ENCODE measurements around the gene TDRD12.

TDRD12 gene, protein sequence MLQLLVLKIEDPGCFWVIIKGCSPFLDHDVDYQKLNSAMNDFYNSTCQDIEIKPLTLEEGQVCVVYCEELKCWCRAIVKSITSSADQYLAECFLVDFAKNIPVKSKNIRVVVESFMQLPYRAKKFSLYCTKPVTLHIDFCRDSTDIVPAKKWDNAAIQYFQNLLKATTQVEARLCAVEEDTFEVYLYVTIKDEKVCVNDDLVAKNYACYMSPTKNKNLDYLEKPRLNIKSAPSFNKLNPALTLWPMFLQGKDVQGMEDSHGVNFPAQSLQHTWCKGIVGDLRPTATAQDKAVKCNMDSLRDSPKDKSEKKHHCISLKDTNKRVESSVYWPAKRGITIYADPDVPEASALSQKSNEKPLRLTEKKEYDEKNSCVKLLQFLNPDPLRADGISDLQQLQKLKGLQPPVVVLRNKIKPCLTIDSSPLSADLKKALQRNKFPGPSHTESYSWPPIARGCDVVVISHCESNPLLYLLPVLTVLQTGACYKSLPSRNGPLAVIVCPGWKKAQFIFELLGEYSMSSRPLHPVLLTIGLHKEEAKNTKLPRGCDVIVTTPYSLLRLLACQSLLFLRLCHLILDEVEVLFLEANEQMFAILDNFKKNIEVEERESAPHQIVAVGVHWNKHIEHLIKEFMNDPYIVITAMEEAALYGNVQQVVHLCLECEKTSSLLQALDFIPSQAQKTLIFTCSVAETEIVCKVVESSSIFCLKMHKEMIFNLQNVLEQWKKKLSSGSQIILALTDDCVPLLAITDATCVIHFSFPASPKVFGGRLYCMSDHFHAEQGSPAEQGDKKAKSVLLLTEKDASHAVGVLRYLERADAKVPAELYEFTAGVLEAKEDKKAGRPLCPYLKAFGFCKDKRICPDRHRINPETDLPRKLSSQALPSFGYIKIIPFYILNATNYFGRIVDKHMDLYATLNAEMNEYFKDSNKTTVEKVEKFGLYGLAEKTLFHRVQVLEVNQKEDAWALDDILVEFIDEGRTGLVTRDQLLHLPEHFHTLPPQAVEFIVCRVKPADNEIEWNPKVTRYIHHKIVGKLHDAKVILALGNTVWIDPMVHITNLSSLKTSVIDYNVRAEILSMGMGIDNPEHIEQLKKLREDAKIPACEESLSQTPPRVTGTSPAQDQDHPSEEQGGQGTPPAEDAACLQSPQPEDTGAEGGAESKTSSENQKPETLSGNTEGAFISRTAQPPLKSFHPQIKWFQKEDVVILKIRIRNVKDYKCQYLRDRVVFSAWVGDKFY (N-terminal part only)

DNA sequence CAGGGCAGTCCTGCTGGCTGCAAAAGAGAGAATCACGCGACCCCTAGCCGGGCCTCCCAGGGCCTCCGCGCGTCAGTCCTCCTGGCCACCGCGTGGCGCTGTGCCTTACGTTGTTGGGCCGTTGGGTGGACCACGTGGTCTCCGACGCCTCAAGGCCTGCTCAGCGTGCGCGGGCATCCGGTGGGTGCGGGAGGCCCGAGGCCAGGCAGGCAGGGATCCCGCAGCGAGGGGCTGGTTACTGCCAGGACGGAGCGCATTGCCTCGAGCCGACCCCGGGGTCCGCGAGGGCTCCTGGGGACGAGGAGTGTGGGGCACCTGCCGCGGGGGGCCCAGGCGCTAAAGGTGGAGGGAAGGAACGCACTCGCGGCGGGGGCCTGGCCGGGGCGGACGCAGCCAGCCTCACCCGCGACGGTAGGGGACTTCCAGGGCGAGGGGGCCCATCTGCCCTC, at the start of gene TDRD12:
TSS of gene TDRD12 (plus strand) at position 157 of the 449 bp plus-strand sequence. CDS start 306 bp downstream, outside the sequence.
- DNase-seq = no peak

DNA sequence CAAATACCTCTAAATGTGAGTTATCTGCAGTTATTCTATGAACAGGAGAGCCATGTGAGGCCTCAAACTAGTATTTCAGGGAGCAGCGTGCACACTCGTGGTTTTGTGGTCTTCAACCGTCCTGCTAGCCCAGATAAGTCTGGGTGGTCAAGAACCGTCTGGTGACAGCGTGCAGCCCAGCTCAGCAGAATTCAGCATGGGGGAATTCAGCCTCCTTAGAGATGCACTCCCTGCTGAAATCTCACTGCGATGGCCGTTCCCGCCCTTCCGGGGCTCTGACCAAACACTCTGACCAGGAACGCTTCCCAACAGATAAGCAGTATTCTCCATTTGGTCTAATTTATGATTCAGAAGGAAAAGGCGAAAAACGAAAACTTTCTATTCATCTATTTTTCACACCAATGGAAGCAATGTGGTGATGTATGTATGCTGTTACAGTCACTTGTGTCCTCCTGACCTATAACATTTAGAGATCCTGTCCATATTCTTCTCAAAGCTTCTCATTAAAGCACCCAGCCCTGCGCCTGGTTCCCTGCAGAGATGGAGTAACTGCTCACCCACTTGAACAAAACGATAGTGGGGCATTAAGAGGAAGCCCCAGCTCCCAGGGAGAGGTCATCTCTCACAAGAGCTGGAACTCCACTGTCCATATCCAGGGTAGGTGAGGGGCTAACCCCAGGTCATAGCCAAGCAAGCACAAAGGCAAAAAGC, 47.5 kb upstream of the TDRD12 start:
- no peak for DNase-seq

DNA sequence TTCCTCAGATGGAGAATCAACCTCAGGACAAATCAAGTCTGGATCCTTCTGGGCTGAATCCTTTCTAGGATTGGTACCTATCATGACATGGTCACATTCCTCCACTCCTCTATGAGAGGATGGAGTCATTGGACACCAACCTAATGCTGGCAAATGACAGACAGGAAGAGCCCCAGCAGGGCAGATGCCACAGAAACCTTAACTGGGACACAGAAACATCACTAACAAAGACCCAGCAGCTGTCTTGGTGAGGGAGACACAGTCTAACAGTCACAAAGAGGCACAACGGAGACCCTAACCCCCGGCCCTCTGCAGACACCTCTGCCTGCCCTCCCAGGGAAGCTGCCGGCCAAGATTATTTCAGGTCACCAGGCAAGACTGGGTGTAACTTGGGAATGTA, 46.7 kb upstream of the TDRD12 start:
- DNase-seq = no peak

DNA sequence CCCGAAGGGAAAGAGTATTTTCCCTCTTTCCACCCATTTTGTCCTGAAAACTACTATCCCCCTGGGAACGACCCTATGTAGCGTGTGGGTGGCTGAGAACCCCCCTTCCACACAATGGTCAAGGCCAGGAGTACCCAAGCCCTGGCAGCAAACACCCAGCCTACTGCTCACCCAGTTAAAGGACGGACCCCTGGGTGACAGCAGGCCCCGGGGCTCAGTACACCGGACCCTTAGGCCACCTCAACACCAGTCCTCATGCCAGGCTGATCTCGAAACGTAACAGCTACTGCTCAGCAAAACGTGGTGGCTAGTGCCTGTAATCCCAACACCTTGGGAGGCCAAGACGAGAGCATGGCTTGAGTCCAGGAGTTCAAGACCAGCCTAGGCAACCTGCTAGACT, 46.0 kb upstream of the TDRD12 start:
- DNase-seq = no peak

DNA sequence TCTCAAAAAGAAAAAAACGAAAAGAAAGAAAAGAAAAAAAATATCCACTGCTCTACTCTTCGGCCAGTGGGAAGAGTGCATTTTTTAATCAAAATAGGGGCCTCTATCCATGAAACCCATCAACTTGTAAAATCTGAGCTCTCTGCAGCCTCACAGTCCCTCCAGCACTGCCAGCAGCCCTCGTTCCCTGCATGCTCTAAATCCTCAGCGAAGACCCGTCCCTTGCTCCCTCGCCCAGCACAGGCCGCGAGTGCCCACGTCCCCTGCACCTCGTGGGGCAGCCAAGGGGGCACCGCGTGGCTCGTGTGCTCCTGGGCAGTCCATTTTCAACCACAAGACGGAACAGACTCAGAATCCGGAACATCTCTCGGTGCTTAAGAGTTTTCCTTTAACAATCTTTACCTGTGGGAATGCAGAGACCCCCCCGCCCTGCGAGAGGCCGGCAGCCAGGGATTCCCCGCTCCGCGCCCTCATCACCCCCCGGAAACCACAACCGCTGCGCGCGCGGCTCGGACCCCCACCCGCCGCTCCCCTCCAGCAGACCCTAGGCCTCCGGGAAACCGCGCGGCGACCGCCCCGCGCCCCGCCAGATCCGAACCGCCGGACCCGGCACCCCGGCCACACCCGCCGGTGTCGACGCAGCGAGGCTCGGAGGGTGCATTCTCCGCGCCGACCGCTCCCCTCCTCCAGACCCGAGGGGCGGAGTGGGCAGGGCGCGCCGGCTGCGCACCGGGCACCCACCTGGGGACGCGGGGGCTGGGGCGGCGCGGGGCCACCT, 45.2 kb upstream of the TDRD12 start:
- DNase-seq = no peak

DNA sequence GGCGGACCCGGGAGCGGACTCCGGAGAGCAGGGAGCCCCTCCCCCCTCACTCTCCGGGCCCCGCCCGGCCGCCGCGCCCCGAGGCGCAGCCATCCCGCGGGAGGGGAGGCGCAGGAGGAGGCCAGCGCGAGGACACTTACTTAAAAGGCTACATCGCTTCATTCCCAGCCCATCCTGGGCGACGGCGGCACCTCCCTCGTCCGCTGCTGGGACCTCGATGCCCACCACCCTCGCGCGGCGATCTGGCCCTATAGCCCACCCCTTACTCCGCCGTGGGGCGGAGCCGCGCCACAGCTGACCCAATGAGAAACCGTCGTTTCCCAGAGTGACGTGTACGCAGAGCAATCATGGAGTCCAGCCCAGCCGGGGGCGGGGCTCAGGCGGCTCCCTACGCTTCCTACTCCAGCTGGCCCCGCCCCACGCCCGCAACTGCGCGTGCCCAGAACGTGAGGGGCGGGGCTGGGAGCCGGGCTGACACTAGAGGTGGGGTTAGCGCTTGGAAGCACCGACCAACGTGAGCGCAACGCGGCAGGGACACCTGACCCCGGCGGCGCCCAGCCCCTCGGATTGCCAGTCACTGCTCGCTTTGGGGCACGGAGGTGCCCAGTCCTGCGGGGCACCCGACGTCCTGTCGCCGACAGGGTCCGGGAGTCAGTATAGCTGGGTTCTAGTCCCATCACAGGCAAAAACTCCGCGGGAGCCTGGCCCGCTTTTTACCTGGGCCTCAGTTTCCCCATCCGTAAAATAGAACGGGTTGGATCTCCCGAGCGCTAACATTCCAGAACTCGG, 44.4 kb upstream of the TDRD12 start, which contains the start of gene ANKRD27:
TSS of gene ANKRD27 (minus strand) at position 250 of the 789 bp plus-strand sequence. CDS start 16,165 bp downstream, outside the sequence.
- peak; percentile 97 for DNase-seq

DNA sequence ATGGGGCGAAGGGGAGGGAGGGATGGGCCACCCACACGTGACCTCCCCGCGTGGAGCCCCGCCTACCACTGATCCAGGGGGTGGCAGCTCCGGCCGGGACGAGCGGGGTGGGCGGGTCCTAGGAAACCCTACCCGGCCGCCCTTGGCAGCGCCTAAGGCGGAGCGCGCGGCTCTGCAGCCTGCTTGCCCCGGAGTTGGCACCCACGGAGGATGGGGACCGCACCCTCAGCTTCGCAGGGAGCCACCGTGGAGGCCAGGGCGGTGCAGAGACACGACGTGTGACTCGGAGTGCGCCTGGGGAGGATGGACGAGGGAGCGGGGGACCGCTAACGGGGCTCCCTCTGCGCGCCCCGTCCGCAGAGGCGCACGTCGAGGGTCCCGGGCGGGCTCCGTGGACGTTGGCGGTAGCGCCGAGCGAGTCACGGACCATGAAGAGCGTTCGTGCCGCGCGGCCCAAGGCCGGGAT, 43.8 kb upstream of the TDRD12 start, which contains the start of gene RGS9BP:
TSS of gene RGS9BP (plus strand) at position 129 of the 466 bp plus-strand sequence. CDS start 416 bp downstream, outside the sequence.
- DNase-seq = peak; percentile 53

DNA sequence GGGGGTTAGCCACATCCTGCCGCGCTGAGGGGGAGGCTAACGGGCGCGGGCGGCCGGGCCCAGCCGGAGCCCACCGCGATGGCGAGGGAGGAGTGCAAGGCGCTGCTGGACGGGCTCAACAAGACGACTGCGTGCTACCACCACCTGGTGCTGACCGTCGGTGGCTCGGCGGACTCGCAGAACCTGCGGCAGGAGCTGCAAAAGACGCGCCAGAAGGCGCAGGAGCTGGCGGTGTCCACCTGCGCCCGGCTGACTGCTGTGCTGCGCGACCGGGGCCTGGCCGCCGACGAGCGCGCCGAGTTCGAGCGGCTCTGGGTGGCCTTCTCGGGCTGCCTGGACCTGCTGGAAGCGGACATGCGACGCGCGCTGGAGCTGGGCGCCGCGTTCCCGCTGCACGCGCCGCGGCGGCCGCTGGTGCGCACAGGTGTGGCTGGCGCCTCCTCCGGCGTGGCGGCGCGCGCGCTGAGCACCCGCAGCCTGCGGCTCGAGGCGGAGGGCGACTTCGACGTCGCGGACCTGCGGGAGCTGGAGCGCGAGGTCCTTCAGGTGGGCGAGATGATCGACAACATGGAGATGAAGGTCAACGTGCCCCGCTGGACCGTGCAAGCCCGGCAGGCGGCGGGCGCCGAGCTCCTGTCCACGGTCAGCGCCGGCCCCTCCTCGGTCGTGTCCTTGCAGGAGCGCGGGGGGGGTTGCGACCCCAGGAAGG, 43.2 kb upstream of the TDRD12 start:
- no peak for DNase-seq

DNA sequence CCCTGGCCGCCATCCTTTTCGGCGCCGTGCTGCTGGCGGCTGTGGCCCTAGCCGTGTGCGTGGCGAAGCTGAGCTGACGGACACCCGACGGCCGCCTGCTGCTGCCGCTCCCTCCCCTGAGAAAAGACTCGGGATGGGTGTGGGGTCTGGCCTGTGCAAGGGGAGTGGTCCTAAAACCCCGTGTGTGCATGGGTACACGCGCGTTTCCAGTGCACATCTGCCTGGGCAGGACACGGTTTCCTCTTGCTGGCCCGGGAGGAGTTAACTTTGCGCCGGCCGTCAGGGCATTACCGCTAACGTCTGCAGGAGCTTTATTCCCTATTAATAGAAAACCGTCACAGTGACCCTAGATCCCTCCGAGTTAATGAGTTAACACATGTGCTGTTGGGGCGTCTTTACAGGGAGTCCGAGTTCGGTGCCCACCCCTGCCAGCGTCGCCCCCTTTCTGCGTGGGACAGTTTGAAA, 42.6 kb upstream of the TDRD12 start:
- DNase-seq = no peak

DNA sequence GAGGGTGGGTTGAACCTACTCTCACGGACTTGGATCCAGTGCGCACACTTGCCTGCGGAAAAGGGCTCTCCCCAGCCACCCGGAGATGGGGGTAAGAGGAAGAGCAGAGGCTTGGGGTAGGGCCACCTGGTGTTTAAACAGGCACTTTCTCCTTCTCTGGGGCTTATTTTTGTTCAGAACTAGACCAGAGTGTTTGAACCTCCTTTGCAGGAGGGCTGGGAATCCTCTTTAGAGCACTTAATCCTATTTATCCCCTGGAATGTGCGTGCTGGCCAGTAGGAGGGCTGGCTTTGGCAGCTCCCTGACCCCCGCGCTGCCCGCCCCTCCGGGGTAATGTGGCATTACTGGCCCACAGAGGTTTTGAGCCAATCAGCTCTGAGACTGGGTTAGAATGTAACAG, 41.9 kb upstream of the TDRD12 start:
- no peak for DNase-seq

DNA sequence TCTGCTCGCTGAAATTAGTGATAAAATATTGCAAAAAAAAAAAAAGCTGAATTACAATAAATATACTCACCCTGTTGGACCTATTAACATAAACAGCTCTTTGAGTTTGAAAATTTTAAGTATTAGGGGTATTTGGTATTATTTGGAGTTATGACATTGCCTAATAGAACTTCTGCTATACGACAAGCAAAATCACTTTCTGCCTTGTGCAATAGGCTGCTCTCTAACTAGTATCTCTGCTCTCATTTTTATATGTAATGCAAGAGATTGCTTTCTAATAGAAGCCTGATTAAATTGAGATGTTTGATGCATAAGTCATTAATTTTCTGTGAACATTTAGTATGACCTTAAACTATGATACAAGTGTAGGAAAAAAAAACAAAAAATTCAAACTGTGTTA, 38.6 kb upstream of the TDRD12 start:
- DNase-seq = no peak

DNA sequence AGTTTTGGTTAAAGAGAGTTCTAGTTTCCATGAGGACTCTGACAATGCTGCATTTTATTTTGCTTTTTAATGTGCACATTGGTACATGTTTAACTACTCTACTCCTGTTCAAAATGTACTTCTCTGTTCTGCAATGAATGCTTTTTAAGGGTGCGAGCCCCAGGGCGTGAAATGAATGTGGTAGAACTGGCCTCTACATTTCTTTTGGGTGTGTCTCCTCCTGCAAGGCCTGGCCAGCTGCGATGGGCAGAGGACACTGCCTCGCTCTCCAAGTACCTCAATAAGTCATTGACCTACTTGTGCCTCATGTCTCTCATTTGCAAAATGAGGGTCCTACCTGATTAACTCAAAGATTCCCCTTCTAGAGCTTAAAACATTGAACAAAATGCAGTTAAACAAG, 37.2 kb upstream of the TDRD12 start:
- DNase-seq = no peak

DNA sequence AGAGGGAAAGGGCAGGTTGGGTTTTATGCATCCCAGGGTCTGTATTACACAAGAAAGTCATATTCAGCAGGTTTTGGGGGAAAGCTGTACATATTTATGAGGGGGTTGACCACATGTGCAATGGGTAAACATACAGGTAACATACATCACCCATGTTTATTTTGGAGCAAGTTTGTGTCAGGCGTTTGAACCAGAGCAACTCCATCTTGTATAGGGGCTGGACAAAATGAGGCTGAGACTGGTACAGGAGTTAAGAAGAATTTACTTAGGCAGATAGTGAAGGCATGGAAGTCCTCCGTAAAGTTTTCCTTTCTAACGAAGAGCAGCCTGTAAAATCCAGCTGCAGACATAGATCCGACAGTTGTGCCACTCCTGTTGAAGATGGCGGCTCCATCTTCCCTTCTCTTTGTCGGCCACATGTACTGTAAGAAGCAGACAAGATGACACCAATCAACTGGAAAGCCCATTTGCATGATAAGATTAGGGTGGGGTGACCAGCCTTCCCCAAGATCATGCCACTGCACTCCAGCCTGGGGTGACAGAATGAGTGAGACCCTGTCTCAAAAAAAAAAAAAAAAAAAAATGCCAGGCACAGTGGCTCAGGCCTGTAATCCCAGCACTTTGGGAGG, 32.6 kb upstream of the TDRD12 start:
- no peak for DNase-seq

DNA sequence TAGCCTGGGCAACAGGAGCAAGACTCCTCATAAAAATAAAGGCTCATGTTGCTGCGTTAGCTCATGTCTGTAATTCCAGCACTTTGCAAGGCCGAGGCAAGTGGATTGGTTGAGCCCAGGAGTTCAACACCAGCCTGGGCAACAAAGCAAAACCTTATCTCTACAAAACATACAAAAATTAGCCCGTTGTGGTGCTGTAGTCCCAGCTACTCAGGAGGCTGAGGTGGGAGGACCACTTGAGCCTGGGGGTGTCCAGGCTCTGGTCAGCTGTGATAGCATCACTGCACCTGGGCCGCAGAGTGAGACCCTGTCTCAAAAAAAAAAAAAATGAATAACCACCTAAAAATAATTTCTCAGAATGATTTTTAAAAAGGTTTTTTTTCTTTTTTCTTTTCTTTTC, 31.9 kb upstream of the TDRD12 start:
- no peak for DNase-seq

DNA sequence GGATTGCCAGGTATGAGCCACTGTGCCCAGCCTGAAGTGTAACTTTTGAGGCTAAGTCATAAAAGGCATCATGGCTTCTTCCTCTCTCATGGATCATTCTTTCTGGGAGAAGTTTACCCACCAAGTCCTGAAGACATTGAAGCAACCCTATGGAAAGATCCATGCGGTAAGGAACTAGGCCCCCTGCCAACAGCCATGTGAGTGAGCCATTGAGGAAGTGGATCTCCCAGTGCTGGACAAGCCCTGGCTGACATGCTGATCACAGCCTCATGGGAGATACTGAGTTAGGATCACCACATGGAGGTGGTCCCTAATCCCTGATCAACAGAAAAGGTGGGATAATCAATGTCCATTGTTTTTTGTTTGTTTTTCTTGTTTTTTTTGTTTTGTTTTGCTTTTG, 31.3 kb upstream of the TDRD12 start:
- DNase-seq = no peak

DNA sequence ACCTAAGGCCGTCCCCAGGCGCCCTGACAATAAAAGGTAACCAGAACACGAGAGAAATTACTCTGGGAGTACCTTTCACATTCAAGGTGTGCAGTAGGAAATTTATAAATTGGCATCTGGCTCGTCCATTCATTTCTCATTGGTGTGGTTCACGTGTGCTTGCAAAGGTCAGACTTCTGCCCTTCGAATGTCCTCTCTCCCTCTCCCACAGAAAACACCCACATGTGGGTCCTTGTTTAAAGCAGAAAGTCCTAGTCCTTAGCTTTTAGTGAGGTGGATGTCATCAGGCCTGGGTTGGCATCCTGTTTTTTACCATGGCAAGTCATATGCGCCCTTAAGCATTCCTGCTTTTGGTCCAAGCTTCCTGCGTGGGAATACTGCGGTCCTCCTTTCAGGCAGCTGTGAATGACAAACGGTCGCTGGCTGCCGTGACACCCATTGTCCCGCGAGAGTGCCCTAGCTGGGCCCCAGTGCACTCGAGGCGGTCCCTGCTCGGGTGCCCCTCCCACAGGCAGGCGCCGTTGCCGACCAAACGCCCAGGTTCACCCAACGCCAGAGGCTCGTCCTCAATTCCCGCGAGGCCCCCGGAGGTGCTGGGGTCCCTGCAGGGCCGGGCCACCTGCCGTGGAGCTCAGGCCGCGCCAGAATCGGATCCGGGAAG, 28.1 kb upstream of the TDRD12 start, which contains the start of gene NUDT19:
TSS of gene NUDT19 (plus strand) at position 531 of the 661 bp plus-strand sequence. CDS start 140 bp downstream, outside the sequence.
- DNase-seq = peak; percentile 81

DNA sequence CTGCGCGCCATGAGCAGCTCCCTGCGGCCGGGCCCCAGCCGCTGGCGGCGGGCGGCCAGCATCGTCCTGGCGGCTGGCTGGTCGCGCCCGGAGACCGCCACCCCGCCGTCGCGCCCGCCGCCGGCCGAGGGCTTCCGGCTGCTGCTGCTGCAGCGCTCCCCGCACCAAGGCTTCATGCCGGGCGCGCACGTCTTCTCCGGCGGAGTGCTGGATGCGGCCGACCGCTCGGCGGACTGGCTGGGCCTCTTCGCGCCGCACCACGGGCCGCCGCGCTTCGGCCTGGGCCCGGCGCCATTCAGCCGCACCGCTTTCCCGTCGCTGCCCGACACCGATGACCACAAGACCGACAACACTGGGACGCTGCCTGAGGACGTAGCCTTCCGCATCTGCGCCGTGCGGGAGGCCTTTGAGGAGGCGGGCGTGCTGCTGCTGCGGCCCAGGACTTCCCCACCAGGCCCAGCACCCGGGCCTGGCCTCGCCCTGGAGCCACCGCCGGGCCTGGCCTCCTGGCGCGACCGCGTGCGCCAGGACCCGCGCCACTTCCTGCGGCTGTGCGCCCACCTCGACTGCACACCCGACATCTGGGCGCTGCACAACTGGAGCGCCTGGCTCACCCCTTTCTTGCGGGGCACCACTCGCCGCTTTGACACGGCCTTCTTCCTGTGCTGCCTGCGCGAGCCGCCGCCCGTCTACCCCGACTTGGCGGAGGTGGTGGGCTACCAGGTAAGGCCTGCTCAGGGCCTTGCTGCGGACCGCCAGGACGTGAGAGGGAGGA, 27.4 kb upstream of the TDRD12 start:
- peak; percentile 61 for DNase-seq

DNA sequence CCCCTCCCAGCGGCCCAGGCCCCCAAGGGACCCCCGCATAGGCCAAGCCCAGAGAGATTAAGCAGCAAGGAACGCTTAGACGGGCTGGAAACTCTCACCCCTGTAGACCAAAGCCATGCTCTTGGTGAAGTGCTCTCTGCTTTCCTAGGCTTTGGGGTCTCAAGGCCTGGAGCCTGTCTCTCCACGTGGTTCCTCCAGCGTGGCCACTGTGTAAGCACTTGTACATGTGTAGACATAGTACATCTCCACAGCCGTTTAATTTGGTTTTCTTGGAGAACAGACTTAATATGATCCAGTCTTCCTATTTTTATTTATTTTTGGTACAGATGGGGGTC, 26.9 kb upstream of the TDRD12 start:
- no peak for DNase-seq
